GM20000 (cell line): ENCODE results near the gene STAG1.
A peak's percentile ranks its signal among the peaks of the same experiment; 100 is the strongest.
"Not testable (repeated sequence)": the region's sequence is repeated elsewhere in the genome, so short reads cannot be mapped to it uniquely, and the experiment has no call there.

Experiments used
- DNase-seq: peaks from one replicate; pipeline ENCODE4 v3.0.0; 2012; ENCODE audit warnings: low spot score
- CTCF ChIP-seq: IDR thresholded peaks from 2 replicates; pipeline ENCODE4 v1.5.1; 2012; ENCODE audit warnings: mild to moderate bottlenecking, control low read depth; ENCODE audit errors: extremely low read depth, missing control alignments

STAG1 gene

DNA sequence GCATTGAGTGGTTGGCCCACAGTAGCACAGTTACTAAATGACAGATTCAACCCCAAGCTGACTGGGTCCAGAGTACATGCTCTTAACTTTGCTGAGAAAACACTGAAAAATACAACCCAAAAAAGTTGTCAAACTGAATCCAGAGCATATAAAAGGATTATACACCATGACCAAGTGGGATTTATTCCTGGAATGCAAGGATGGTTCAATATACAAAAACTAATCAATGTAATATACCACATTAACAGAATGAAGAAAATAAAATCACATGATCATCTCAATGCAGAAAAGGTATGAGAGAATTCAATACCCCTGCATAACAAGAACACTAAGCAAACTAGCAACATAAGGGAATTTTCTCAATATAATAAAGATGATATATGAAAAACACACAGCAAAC is 98.5 kb downstream of the STAG1 start:
- TF ChIP-seq CTCF, result no peak
- no peak for DNase-seq

GRCh38 chr3:136651581-136651980 is 100.6 kb downstream of the STAG1 start:
- no peak for DNase-seq
- TF ChIP-seq CTCF, result no peak

DNA sequence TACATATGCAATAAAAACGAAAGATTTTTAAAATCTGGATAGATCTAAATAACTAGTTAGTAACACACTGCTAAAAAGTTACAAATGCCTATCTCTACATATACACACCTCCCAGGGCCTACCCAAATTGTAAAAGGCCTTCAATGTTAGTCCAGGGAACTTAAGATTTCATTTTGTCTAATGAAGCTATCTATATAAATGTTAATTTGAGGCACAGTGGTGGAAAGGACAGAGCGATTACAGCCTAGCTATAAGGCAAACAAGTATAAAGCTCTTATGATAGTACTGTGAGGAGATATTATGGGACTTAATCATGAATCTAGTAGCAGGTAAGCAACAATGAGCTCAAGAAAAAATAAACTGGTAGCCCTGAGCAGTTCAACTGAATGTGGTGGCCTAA is 101.7 kb downstream of the STAG1 start:
- DNase-seq, result no peak
- no peak for TF ChIP-seq CTCF

DNA sequence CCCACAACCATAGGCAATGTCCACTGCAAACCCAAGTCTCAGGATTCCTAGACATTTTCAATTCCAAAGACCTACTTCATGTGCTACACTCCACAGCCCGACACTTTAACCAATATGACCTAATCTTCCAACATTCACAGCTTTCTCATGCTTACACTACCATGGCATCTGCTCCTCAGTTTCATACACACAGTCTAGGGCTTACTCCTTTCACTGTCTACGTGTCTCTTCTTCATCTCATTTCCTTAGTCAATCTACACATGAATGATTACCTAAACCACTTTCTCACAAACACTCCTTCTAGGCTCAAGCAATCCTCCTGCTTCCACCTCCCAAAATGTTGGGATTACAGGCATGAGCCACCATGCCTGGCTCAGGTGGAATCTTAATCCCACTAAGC is 106.3 kb downstream of the STAG1 start:
- TF ChIP-seq CTCF, result no peak
- peak; percentile 13 for DNase-seq

DNA sequence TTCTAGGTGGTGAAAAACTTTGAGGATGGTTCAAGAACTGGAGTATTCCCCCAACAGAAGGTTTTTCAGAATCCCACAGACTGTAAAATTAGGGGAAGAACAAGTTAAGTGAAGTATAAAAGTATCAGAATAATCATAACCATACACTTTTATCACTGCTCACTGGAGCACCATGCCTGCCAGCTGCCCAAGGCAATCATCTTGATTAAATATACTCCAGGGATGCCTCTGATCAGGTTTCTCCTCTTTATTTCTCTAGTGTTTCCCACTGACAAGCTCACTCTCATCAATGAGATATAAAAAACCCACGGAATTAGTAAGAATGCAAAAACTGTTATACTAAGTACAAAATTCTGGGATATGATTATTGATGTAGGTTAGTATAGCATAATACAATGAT is 108.0 kb downstream of the STAG1 start:
- no peak for TF ChIP-seq CTCF
- DNase-seq, result no peak

DNA sequence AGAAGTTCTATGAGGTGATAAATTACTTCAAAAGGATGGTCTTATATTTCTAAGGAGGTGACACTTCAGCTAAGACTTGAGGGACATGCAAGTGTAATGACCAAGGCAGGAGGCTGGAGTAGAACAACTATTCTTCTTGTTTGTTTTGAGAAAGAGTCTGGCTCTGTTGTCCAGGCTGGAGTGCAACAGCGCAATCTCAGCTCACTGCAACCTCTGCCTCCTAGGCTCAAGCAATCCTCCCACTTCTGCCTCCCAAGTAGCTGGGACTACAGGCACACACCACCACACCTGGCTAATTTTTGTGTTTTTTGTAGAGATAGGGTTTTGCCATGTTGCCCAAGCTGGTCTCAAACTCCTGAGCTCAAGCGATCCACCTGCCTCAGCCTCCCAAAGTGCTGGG is 108.8 kb downstream of the STAG1 start:
- DNase-seq, result not testable (repeated sequence)

GRCh38 chr3:136642711-136643110 is 109.5 kb downstream of the STAG1 start:
- TF ChIP-seq CTCF, result no peak
- no peak for DNase-seq

DNA sequence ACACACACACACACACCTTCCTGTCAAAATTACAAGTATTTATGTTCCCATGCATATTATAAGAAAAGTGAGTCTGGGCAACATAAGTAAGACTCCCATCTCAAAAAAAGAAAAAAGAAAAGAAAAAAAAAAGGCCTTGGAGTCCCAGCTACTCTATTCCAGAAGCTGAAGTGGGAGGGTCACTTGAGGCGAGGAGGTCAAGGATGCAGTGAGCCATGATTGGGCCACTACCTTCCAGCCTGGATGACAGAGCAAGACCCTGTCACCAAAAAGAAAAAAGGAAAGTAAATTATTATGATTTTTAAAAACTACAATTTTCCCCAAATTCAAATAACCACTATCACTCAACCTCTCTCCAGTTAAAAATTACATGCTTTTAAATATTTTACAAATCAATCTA is 113.1 kb downstream of the STAG1 start:
- DNase-seq, result no peak
- TF ChIP-seq CTCF, result no peak
